Caco-2 (cell line): Measurements from ENCODE around the gene BCDIN3D. TPM values are rescaled to one million over a fixed set of nuclear protein-coding genes. Genes with fewer than 3 reads are reported as not detected.

Experiments used
- BruUV-seq: library from RNA; stranded (reverse); fragments of 400-500 nt; replicated peaks from 2 replicates; lab custom pipeline; 2021; lab: Mats Ljungman, UMichigan
- CTCF ChIA-PET: fragments of 300-600 bp; sonication (Branson Sonifier 250); formaldehyde crosslinking; loops from one replicate; lab custom pipeline; 2022; ENCODE audit warnings: antibody characterized with exemption; lab: Charles Lee
- POLR2A ChIA-PET: fragments of 300-600 bp; sonication (Branson Sonifier 250); formaldehyde crosslinking; loops from one replicate; lab custom pipeline; 2022; ENCODE audit warnings: antibody characterized with exemption; lab: Charles Lee
- DNase-seq, 2 experiments: peaks; one replicate each; pipeline versions ENCODE4 v3.0.0 to v3.0.0-alpha.2; 2020 to 2022
- H3K27me3 ChIP-seq: replicated peaks from 2 replicates; pipeline ENCODE4 v1.6.0; 2011; ENCODE audit warnings: low read length; ENCODE audit not compliant: control insufficient read depth, insufficient read depth
- H3K36me3 ChIP-seq: 2 replicates; pipeline ENCODE4 v1.5.1; 2011; ENCODE audit warnings: low read length; ENCODE audit not compliant: control insufficient read depth, insufficient read depth
- H3K4me1 ChIP-seq: fragments of 250-450 bp; sonication (Bioruptor Pico); 2 replicates; pipeline ENCODE4 v1.5.1; 2020; ENCODE audit warnings: mild to moderate bottlenecking
- H3K4me3 ChIP-seq: 2 replicates; pipeline ENCODE4 v1.5.1; 2011; ENCODE audit warnings: low read depth, mild to moderate bottlenecking, control low read depth, low read length
- H3K9me3 ChIP-seq: fragments of 250-450 bp; sonication (Bioruptor Pico); 2 replicates; pipeline ENCODE4 v1.5.1; 2020; ENCODE audit warnings: mild to moderate bottlenecking, moderate library complexity
- H3K27ac Mint-ChIP-seq: one replicate; pipeline ENCODE4 v1.8.0; 2022; ENCODE audit warnings: mixed read lengths; ENCODE audit not compliant: unreplicated experiment
- H3K27me3 Mint-ChIP-seq: one replicate; pipeline ENCODE4 v1.8.0; 2022; ENCODE audit warnings: mixed read lengths; ENCODE audit not compliant: insufficient read depth, unreplicated experiment
- H3K36me3 Mint-ChIP-seq: one replicate; pipeline ENCODE4 v1.8.0; 2022; ENCODE audit warnings: mild to moderate bottlenecking, mixed read lengths; ENCODE audit not compliant: insufficient read depth, unreplicated experiment
- H3K4me1 Mint-ChIP-seq: one replicate; pipeline ENCODE4 v1.8.0; 2022; ENCODE audit warnings: low read depth, mixed read lengths; ENCODE audit not compliant: unreplicated experiment
- H3K4me3 Mint-ChIP-seq: one replicate; pipeline ENCODE4 v1.8.0; 2022; ENCODE audit warnings: mild to moderate bottlenecking, moderate library complexity, mixed read lengths; ENCODE audit not compliant: unreplicated experiment
- H3K9me3 Mint-ChIP-seq: one replicate; pipeline ENCODE4 v1.8.0; 2022; ENCODE audit warnings: mixed read lengths; ENCODE audit not compliant: unreplicated experiment
- CTCF ChIP-seq, 2 experiments: fragments of 200-600 bp in 1 of 2; IDR thresholded peaks; 1 replicate in 1 of 2; 2 replicates in 1 of 2; pipeline versions ENCODE4 v1.5.1 to v1.8.0; 2011 to 2022; ENCODE audit warnings: antibody characterized with exemption in 1 of 2, control low read depth in 1 of 2, inconsistent platforms in 1 of 2, low read depth in 1 of 2, low read length in 1 of 2, mild to moderate bottlenecking in 1 of 2, moderate library complexity in 1 of 2; ENCODE audit not compliant: insufficient read depth in 1 of 2, severe bottlenecking in 1 of 2, unreplicated experiment in 1 of 2
- intact Hi-C: fragments of 100-400 bp; cut with micrococcal nuclease; formaldehyde crosslinking; loops from one replicate; pipeline ENCODE4 v1.10.0; 2022; ENCODE audit not compliant: unreplicated experiment
- total RNA-seq: library from RNA; stranded (reverse); gene quantifications from 2 replicates; pipeline ENCODE4 v1.2.3, GENCODE V29; 2022

The BCDIN3D gene
- total RNA-seq, 1 experiment from 2014 or later: 6.6 TPM

GRCh38 chr12:49819786-49820185 lies 23.1 kb downstream of the BCDIN3D start:
- Mint-ChIP-seq H3K27ac (no peak overlapping the region), H3K27me3 (no peaks in the 10 kb centered on the region), H3K4me3 (no peak overlapping the region), H3K36me3 (peaks cover 5% of the 10 kb centered on the region), H3K9me3 (no peaks in the 10 kb centered on the region), H3K4me1 (no peaks in the 10 kb centered on the region)
- intact Hi-C loops: no loop called here
- CTCF ChIA-PET: interaction anchor here (1.0 kb wide), 1 partner anchor 78 kb away, joined by 4 read pairs; the partner anchor contains the start of gene TMBIM6
- no TSS peak for BruUV-seq
- DNase-seq: no peak
- Histone ChIP-seq H3K9me3 (no peaks in the 10 kb centered on the region), H3K4me3 (no peak overlapping the region), H3K36me3 (no peaks in the 10 kb centered on the region), H3K4me1 (no peaks in the 10 kb centered on the region), H3K27me3 (no peaks in the 10 kb centered on the region)
- POLR2A ChIA-PET: interaction anchor here (1.8 kb wide), 1 partner anchor 8 kb away, joined by 6 read pairs; the partner anchor contains the start of gene NCKAP5L
- no peak for TF ChIP-seq CTCF (IDR thresholded peaks at IDR 0.05; ENCODE audit: insufficient read depth in 1 of 2, low read depth in 1 of 2, low read length in 1 of 2, severe bottlenecking in 1 of 2, unreplicated experiment in 1 of 2)

- CTCF ChIA-PET: no interaction called here
- Mint-ChIP-seq H3K4me1 (no peaks in the 10 kb centered on the region), H3K9me3 (no peaks in the 10 kb centered on the region), H3K4me3 (no peak overlapping the region), H3K27me3 (no peaks in the 10 kb centered on the region), H3K27ac (no peak overlapping the region), H3K36me3 (peaks cover 5% of the 10 kb centered on the region)
- no peaks in the 10 kb centered on the region for H3K27me3 ChIP-seq
- no peak for DNase-seq
- no peak for TF ChIP-seq CTCF (IDR thresholded peaks at IDR 0.05; ENCODE audit: insufficient read depth in 1 of 2, low read depth in 1 of 2, low read length in 1 of 2, severe bottlenecking in 1 of 2, unreplicated experiment in 1 of 2)
- no peak overlapping the region for H3K4me3 ChIP-seq
- POLR2A ChIA-PET: no interaction called here
- no peaks in the 10 kb centered on the region for H3K9me3 ChIP-seq
- H3K4me1 ChIP-seq: no peaks in the 10 kb centered on the region
- H3K36me3 ChIP-seq: no peaks in the 10 kb centered on the region
- intact Hi-C loops: no loop called here
- no TSS peak for BruUV-seq
These were observed 24.5 kb downstream of the BCDIN3D start for GRCh38 chr12:49818241-49818895.

GRCh38 chr12:49813131-49813530 lies 29.8 kb downstream of the BCDIN3D start:
- H3K9me3 ChIP-seq: no peaks in the 10 kb centered on the region
- H3K27me3 Mint-ChIP-seq: no peaks in the 10 kb centered on the region
- H3K27ac Mint-ChIP-seq: no peak overlapping the region
- BruUV-seq: no TSS peak
- H3K9me3 Mint-ChIP-seq: no peaks in the 10 kb centered on the region
- H3K4me1 Mint-ChIP-seq: no peaks in the 10 kb centered on the region
- H3K4me1 ChIP-seq: no peaks in the 10 kb centered on the region
- no peak overlapping the region for H3K4me3 Mint-ChIP-seq
- H3K36me3 Mint-ChIP-seq: no peaks in the 10 kb centered on the region
- H3K36me3 ChIP-seq: no peaks in the 10 kb centered on the region
- intact Hi-C loops: no loop called here
- no peaks in the 10 kb centered on the region for H3K27me3 ChIP-seq
- ChIA-PET POLR2A (no interaction called here), CTCF (no interaction called here)
- no peak for DNase-seq
- no peak overlapping the region for H3K4me3 ChIP-seq
- TF ChIP-seq CTCF (IDR thresholded peaks at IDR 0.05; ENCODE audit: insufficient read depth in 1 of 2, low read depth in 1 of 2, low read length in 1 of 2, severe bottlenecking in 1 of 2, unreplicated experiment in 1 of 2): no peak
